ENCODE measurements around the gene MAFG. TPM values are rescaled to one million over a fixed set of nuclear protein-coding genes. Genes with fewer than 3 reads are reported as not detected.

The MAFG gene
- total and polyA plus RNA-seq, 2 of the 13 experiments (the other 11 are each of a cell fraction or from before 2014, with no cell fraction given), result 14.5 to 20.0 TPM

DNA sequence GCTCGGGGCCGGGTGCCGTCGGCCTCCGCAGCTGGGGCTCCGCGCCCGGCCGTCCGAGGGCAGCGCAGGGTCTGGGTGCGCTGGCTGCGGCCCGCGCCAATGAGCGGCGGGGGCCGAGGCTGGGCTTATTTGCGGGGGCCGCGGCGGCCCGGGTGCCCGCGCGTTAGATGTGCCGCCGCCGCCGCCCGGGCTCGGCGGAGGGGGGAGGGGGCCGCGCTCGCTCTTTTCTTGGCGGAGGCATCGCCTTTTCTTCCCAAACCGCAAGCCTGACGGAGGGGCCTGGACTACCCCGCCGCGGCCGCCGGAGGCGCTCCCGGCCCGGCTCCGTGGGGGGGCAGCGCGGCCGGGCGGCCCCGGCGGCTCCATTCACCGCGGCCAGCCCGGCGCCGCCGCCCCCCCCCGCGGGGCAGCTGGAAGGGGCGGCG lies 33.6 kb upstream of the MAFG start, which contains the start of gene NOTUM:
Gene NOTUM, minus strand, starts transcription at position 101 of the 425 bp plus-strand sequence. CDS start 278 bp downstream, outside the sequence.
- ChIA-PET CTCF (ENCODE audit: low intra/inter-chr PET ratio, low total read pairs) (interaction anchor here (3.6 to 4.7 kb wide), 5 partner anchors 17 to 59 kb away, joined by 25 to 181 read pairs (median 33); partner anchors contain the start of genes ASPSCR1, CENPX and LRRC45), POLR2A (interaction anchor here (2.2 to 7.0 kb wide), 12 partner anchors 9 to 76 kb away, joined by 10 to 406 read pairs (median 18); partner anchors contain the start of genes ASPSCR1, CENPX, DCXR and LRRC45)
- FAIRE-seq (no peak), DNase-seq (ENCODE audit: low spot score) (peak; percentile 79), ATAC-seq (peak; percentile 16)
- WGBS (ENCODE audit: low lambda C conversion rate), result no CpG with 5 or more reads among the region's 65 CpGs
- Histone ChIP-seq H3K9me3 (ENCODE audit: low read length) (no peaks in the 10 kb centered on the region), H3K4me1 (ENCODE audit: insufficient read depth, low read length) (peaks cover 73% of the 10 kb centered on the region), H4K20me1 (ENCODE audit: insufficient read depth, low read length) (peaks cover 21% of the 10 kb centered on the region), H3K36me3 (replicated peaks in 1 of 2; ENCODE audit: control insufficient read depth in 1 of 2, insufficient read depth in 2 of 2, low read length in 2 of 2) (peaks cover 22 to 34% of the 10 kb centered on the region in 2 experiments), H3K4me3 (replicated peaks in 1 of 3; ENCODE audit: insufficient read depth in 1 of 3, low read depth in 2 of 3, low read length in 3 of 3) (peak within 1 kb of the TSS; percentile 95 to 97 (median 96)), H2AFZ (ENCODE audit: low read length) (no peak within 1 kb of the TSS), H3K27ac (ENCODE audit: extremely low read length, insufficient read depth, low read length) (peak within 1 kb of the TSS; percentile 86), H3K27me3 (ENCODE audit: control insufficient read depth in 1 of 2, insufficient read depth in 2 of 2, low read length in 2 of 2) (no peaks in the 10 kb centered on the region; a peak in 1 of 5 replicates), H3K9ac (ENCODE audit: insufficient read depth, low read depth, low read length) (peak within 1 kb of the TSS; percentile 99), H3K79me2 (ENCODE audit: insufficient read depth, low read length) (peaks cover 61% of the 10 kb centered on the region), H3K4me2 (ENCODE audit: low read depth, low read length) (peak within 1 kb of the TSS; percentile 99)
- no TSS peak for BruUV-seq (replicated peaks)
- intact Hi-C loops (cut with micrococcal nuclease; ENCODE audit: unreplicated experiment) (loop anchor here (2.0 kb wide), 1 partner anchor 34 kb away; no protein-coding TSS in a partner anchor), in situ Hi-C loops (cut with HindIII; ENCODE audit: extremely low pct_ligation_motif_present, low pct_unique_long_range_greater_than_20kb) (no loop called here)
- no peak for TF ChIP-seq CAMTA2 (CRISPR knock-in tag; IDR thresholded peaks at IDR 0.05; ENCODE audit: borderline replicate concordance)
- TF ChIP-seq TFDP1 (CRISPR knock-in tag; IDR thresholded peaks at IDR 0.05; ENCODE audit: borderline replicate concordance), result no peak
- no peak for TF ChIP-seq PAXIP1 (CRISPR knock-in tag; conservative IDR thresholded peaks at IDR 0.05)
- TF ChIP-seq SIN3B (IDR thresholded peaks at IDR 0.05; ENCODE audit: low read length), result no peak
- TF ChIP-seq, protein P1, sequence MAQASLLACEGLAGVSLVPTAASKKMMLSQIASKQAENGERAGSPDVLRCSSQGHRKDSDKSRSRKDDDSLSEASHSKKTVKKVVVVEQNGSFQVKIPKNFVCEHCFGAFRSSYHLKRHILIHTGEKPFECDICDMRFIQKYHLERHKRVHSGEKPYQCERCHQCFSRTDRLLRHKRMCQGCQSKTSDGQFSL (CRISPR knock-in tag; IDR thresholded peaks at IDR 0.05), result peak; percentile 98
- TF ChIP-seq EP300 (IDR thresholded peaks at IDR 0.05; ENCODE audit: low read depth in 2 of 2, low read length in 2 of 2), result peak in 1 of 2 experiments; percentile 16; a peak in 2 of 4 replicates
- no peak for TF ChIP-seq EP300 (CRISPR knock-in tag; IDR thresholded peaks at IDR 0.05; ENCODE audit: borderline replicate concordance)
- no peak for TF ChIP-seq NFKB2 (CRISPR knock-in tag; IDR thresholded peaks at IDR 0.05; ENCODE audit: borderline replicate concordance)
- TF ChIP-seq, protein P2, sequence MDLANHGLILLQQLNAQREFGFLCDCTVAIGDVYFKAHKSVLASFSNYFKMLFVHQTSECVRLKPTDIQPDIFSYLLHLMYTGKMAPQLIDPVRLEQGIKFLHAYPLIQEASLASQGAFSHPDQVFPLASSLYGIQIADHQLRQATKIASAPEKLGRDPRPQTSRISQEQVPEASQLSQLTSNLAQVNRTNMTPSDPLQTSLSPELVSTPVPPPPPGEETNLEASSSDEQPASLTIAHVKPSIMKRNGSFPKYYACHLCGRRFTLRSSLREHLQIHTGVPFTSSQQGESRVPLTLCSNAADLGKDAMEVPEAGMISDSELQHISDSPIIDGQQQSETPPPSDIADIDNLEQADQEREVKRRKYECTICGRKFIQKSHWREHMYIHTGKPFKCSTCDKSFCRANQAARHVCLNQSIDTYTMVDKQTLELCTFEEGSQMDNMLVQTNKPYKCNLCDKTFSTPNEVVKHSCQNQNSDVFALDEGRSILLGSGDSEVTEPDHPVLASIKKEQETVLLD (CRISPR knock-in tag; IDR thresholded peaks at IDR 0.05; ENCODE audit: low read depth), result 0 out of 2 replicates have a peak, but pooled peaks have one; percentile 9
- TF ChIP-seq, protein P3, sequence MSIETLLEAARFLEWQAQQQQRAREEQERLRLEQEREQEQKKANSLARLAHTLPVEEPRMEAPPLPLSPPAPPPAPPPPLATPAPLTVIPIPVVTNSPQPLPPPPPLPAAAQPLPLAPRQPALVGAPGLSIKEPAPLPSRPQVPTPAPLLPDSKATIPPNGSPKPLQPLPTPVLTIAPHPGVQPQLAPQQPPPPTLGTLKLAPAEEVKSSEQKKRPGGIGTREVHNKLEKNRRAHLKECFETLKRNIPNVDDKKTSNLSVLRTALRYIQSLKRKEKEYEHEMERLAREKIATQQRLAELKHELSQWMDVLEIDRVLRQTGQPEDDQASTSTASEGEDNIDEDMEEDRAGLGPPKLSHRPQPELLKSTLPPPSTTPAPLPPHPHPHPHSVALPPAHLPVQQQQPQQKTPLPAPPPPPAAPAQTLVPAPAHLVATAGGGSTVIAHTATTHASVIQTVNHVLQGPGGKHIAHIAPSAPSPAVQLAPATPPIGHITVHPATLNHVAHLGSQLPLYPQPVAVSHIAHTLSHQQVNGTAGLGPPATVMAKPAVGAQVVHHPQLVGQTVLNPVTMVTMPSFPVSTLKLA (IDR thresholded peaks at IDR 0.05), result no peak
- no peak for TF ChIP-seq ESRRA (CRISPR knock-in tag; IDR thresholded peaks at IDR 0.05; ENCODE audit: low read depth)
- TF ChIP-seq ZFAT (CRISPR knock-in tag; conservative IDR thresholded peaks at IDR 0.05), result no peak
- TF ChIP-seq RAD21 (CRISPR knock-in tag; IDR thresholded peaks at IDR 0.05), result peak; percentile 86
- no peak for TF ChIP-seq RARG (CRISPR knock-in tag; IDR thresholded peaks at IDR 0.05; ENCODE audit: low read depth)
- TF ChIP-seq ELF1 (CRISPR knock-in tag; IDR thresholded peaks at IDR 0.05), result no peak

Measured in HepG2 (cell line).